ENCODE results near the gene CHMP2B. TPM values are rescaled to one million over a fixed set of nuclear protein-coding genes. Genes with fewer than 3 reads are reported as not detected.

The CHMP2B gene
- total RNA-seq, 2 experiments from 2014 or later: 28.5 to 30.2 TPM

GRCh38 chr3:87203809-87204208 lies 23.3 kb upstream of the CHMP2B start:
- Mint-ChIP-seq H3K27ac (no peak overlapping the region), H3K27me3 (peaks cover 2% of the 10 kb centered on the region), H3K4me1 (no peaks in the 10 kb centered on the region), H3K36me3 (ENCODE audit: low read depth) (no peaks in the 10 kb centered on the region), H3K4me3 (no peak overlapping the region), H3K9me3 (no peaks in the 10 kb centered on the region)
- ChIA-PET POLR2A (interaction anchor here (1.7 kb wide), 1 partner anchor 23 kb away, joined by 3 read pairs; the partner anchor contains the start of gene CHMP2B), CTCF (interaction anchor here (0.6 kb wide), 1 partner anchor 247 kb away, joined by 4 read pairs; no protein-coding TSS in a partner anchor)
- DNase-seq: no peak

- CTCF ChIA-PET: no interaction called here
- no peaks in the 10 kb centered on the region for H3K4me1 Mint-ChIP-seq
- H3K4me3 Mint-ChIP-seq: no peak overlapping the region
- POLR2A ChIA-PET: no interaction called here
- H3K36me3 Mint-ChIP-seq (ENCODE audit: low read depth): no peaks in the 10 kb centered on the region
- DNase-seq: no peak
- no peak overlapping the region for H3K27ac Mint-ChIP-seq
- no peaks in the 10 kb centered on the region for H3K9me3 Mint-ChIP-seq
- peaks cover 3% of the 10 kb centered on the region for H3K27me3 Mint-ChIP-seq
Observed at GRCh38 chr3:87206070-87206469, 21.0 kb upstream of the CHMP2B start.

GRCh38 chr3:87206635-87207034 lies 20.5 kb upstream of the CHMP2B start:
- Mint-ChIP-seq H3K36me3 (ENCODE audit: low read depth) (no peaks in the 10 kb centered on the region), H3K4me1 (no peaks in the 10 kb centered on the region), H3K4me3 (no peak overlapping the region), H3K27me3 (peaks cover 5% of the 10 kb centered on the region), H3K27ac (no peak overlapping the region), H3K9me3 (no peaks in the 10 kb centered on the region)
- ChIA-PET POLR2A (no interaction called here), CTCF (no interaction called here)
- DNase-seq: no peak

- ChIA-PET POLR2A (no interaction called here), CTCF (no interaction called here)
- Mint-ChIP-seq H3K4me1 (no peaks in the 10 kb centered on the region), H3K27me3 (peaks cover 5% of the 10 kb centered on the region), H3K36me3 (ENCODE audit: low read depth) (no peaks in the 10 kb centered on the region), H3K4me3 (no peak overlapping the region), H3K27ac (no peak overlapping the region), H3K9me3 (no peaks in the 10 kb centered on the region)
- no peak for DNase-seq
Observed at GRCh38 chr3:87207460-87207859, 19.6 kb upstream of the CHMP2B start.

- Mint-ChIP-seq H3K4me1 (no peaks in the 10 kb centered on the region), H3K4me3 (no peak overlapping the region), H3K9me3 (no peaks in the 10 kb centered on the region), H3K36me3 (ENCODE audit: low read depth) (no peaks in the 10 kb centered on the region), H3K27me3 (peaks cover 12% of the 10 kb centered on the region), H3K27ac (no peak overlapping the region)
- POLR2A ChIA-PET: no interaction called here
- CTCF ChIA-PET: interaction anchor here (0.7 kb wide), 1 partner anchor 122 kb away, joined by 3 read pairs; no protein-coding TSS in a partner anchor
- no peak for DNase-seq
Observed at GRCh38 chr3:87209111-87209510, 18.0 kb upstream of the CHMP2B start.

DNA sequence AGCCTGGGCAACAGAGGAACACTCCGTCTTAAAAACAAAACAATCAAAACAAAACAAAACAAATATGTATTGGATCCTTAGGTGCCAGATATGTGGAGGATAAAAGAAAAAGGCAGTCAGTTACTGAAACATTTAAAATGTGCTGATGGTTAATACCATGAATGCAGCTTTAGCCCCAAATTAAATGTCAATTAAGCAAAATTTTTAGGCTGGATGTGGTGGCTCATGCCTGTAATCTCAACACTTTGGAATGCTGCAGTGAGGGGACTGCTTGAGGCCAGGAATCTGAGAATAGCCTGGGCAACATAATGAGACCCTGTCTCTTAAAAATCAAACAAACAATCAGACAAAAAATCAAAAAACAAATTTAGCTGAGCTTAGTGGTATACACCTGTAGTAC lies 8.5 kb upstream of the CHMP2B start:
- Mint-ChIP-seq H3K27me3 (peaks cover 27% of the 10 kb centered on the region), H3K9me3 (no peaks in the 10 kb centered on the region), H3K27ac (no peak overlapping the region), H3K4me1 (no peaks in the 10 kb centered on the region), H3K4me3 (no peak overlapping the region), H3K36me3 (ENCODE audit: low read depth) (no peaks in the 10 kb centered on the region)
- CTCF ChIA-PET: no interaction called here
- POLR2A ChIA-PET: no interaction called here
- no peak for DNase-seq

DNA sequence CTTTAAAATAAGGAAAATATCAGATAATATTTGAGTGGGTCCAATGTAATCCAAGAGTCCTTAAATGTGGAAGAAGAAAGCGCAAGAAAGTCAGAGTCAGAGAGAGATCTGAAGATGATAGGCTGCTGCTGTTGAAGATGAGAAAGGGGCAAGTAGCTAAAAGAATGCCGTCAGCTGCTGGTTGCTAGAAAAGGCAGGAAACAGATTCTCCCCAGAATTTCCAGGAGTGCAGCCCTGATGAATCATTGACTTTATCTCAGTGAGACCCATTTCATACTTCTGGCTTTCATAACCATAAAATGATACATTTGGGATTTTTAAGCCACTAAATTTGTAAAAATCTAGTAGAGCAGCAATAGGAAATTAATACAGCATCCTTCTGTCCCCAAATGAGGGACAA lies 7.5 kb upstream of the CHMP2B start:
- no peak for DNase-seq
- ChIA-PET CTCF (no interaction called here), POLR2A (no interaction called here)
- H3K27me3 Mint-ChIP-seq: peaks cover 27% of the 10 kb centered on the region
- no peak overlapping the region for H3K4me3 Mint-ChIP-seq
- no peaks in the 10 kb centered on the region for H3K4me1 Mint-ChIP-seq
- H3K36me3 Mint-ChIP-seq (ENCODE audit: low read depth): no peaks in the 10 kb centered on the region
- H3K9me3 Mint-ChIP-seq: no peaks in the 10 kb centered on the region
- no peak overlapping the region for H3K27ac Mint-ChIP-seq

DNA sequence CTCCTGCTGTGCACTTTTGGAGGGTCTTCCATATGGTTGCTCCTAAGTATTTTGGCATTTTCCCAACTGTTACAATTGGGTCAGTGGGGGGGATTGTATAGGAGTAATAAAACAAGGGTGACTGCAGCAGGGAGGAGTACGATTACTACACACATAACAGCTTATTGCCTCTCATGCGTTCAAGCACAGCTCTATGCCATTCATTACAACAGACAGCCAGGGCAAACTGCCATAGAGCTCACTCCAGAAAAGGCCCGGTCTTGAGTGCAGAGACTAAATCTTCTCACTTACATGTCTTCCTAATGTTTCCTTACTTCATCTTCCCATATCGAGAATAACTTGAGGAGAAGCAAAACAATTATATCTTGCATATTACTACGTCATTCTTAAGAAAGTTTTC lies 1.4 kb upstream of the CHMP2B start:
- DNase-seq: no peak
- H3K4me3 Mint-ChIP-seq: peak overlapping the region; percentile 57
- CTCF ChIA-PET: no interaction called here

DNA sequence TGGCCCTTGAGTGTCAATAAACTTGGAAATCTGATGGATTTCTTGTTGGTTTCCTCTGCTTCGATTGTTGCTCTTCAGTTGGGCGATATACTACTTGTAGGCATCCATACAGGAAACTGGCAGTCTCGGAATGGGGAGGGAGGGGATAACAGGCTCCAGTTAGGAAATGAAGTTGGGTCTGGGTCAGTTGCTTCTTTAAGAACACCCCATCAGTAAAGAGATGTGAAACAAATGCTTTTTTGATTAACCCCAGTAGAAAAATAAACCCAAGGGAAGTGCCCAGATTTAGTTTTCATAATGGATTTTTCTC lies 681 bp downstream of the CHMP2B start:
- peaks cover 22% of the 10 kb centered on the region for H3K4me1 Mint-ChIP-seq
- POLR2A ChIA-PET: interaction anchor here (1.4 kb wide), 1 partner anchor 23 kb away, joined by 4 read pairs; no protein-coding TSS in a partner anchor
- H3K27ac Mint-ChIP-seq: peak overlapping the region; percentile 80
- H3K4me3 Mint-ChIP-seq: peak overlapping the region; percentile 91
- H3K27me3 Mint-ChIP-seq: peaks cover 15% of the 10 kb centered on the region
- peaks cover 13% of the 10 kb centered on the region for H3K36me3 Mint-ChIP-seq (ENCODE audit: low read depth)
- DNase-seq: no peak
- CTCF ChIA-PET: no interaction called here
- H3K9me3 Mint-ChIP-seq: no peaks in the 10 kb centered on the region

More for the DNA sequence above, 1.4 kb upstream of the CHMP2B start:
- no peak overlapping the region for H3K27ac Mint-ChIP-seq
- H3K4me1 Mint-ChIP-seq: peaks cover 22% of the 10 kb centered on the region
- no peaks in the 10 kb centered on the region for H3K9me3 Mint-ChIP-seq
- H3K27me3 Mint-ChIP-seq: peaks cover 18% of the 10 kb centered on the region
- POLR2A ChIA-PET: no interaction called here
- H3K36me3 Mint-ChIP-seq (ENCODE audit: low read depth): peaks cover 4% of the 10 kb centered on the region

GRCh38 chr3:87228316-87228715 lies 1.2 kb downstream of the CHMP2B start:
- peaks cover 11% of the 10 kb centered on the region for H3K27me3 Mint-ChIP-seq
- H3K27ac Mint-ChIP-seq: no peak overlapping the region
- peak overlapping the region; percentile 91 for H3K4me3 Mint-ChIP-seq
- DNase-seq: no peak
- peaks cover 15% of the 10 kb centered on the region for H3K36me3 Mint-ChIP-seq (ENCODE audit: low read depth)
- CTCF ChIA-PET: no interaction called here
- H3K9me3 Mint-ChIP-seq: no peaks in the 10 kb centered on the region
- POLR2A ChIA-PET: no interaction called here
- peaks cover 22% of the 10 kb centered on the region for H3K4me1 Mint-ChIP-seq

DNA sequence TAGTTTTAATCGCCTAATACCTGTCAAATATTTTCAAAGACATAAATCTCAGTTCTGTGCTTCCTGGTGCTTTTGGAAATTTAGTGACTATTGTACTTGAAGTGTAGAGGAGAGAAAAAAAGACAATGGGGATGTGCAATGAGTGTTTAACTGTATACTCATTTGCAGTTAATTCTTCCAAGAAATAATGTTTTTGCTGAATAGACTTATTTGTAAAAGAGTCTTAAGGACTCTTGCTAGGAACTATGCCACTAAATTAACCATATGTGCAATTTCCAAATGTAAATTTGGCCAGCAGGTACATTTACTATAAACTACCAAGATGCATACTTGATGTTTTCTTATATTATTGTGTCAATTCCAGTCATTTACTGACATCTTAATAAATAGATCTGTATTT lies 2.0 kb downstream of the CHMP2B start:
- POLR2A ChIA-PET: no interaction called here
- H3K4me1 Mint-ChIP-seq: peaks cover 22% of the 10 kb centered on the region
- CTCF ChIA-PET: no interaction called here
- DNase-seq: no peak
- H3K27ac Mint-ChIP-seq: no peak overlapping the region
- peaks cover 11% of the 10 kb centered on the region for H3K27me3 Mint-ChIP-seq
- H3K9me3 Mint-ChIP-seq: no peaks in the 10 kb centered on the region
- peaks cover 17% of the 10 kb centered on the region for H3K36me3 Mint-ChIP-seq (ENCODE audit: low read depth)
- no peak overlapping the region for H3K4me3 Mint-ChIP-seq

- POLR2A ChIA-PET: interaction anchor here (1.3 kb wide), 1 partner anchor 825 kb away, joined by 3 read pairs; the partner anchor contains the start of gene CGGBP1
- CTCF ChIA-PET: interaction anchor here (0.7 kb wide), 1 partner anchor 27 kb away, joined by 3 read pairs; no protein-coding TSS in a partner anchor
- no peaks in the 10 kb centered on the region for H3K9me3 Mint-ChIP-seq
- H3K36me3 Mint-ChIP-seq (ENCODE audit: low read depth): peaks cover 12% of the 10 kb centered on the region
- no peak overlapping the region for H3K4me3 Mint-ChIP-seq
- no peak for DNase-seq
- H3K27ac Mint-ChIP-seq: no peak overlapping the region
- H3K27me3 Mint-ChIP-seq: no peaks in the 10 kb centered on the region
- peaks cover 9% of the 10 kb centered on the region for H3K4me1 Mint-ChIP-seq
Observed at GRCh38 chr3:87233805-87234204, 6.7 kb downstream of the CHMP2B start.

DNA sequence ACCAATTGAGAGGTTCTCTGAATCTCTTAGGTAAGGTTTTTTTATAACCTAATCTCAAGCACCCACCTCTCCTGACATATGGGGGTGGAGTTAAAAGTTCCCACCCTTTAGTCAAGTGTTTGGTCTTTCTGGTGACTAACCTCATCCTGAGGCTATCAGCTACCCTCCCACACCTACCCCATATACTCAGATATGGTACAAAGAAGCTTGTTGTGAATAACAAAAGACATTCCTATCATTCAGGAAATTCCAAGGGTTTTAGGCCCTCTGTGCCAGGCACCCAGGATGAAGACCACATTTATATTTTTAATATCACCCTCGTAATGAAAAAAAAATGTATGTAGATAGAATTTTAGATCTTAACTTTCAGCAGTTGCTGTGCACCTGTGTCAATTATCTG lies 9.0 kb downstream of the CHMP2B start:
- Mint-ChIP-seq H3K27me3 (no peaks in the 10 kb centered on the region), H3K27ac (no peak overlapping the region), H3K4me1 (no peaks in the 10 kb centered on the region), H3K4me3 (no peak overlapping the region), H3K9me3 (no peaks in the 10 kb centered on the region), H3K36me3 (ENCODE audit: low read depth) (peaks cover 15% of the 10 kb centered on the region)
- ChIA-PET CTCF (no interaction called here), POLR2A (no interaction called here)
- DNase-seq: no peak

- CTCF ChIA-PET: interaction anchor here (0.9 kb wide), 1 partner anchor 12 kb away, joined by 7 read pairs; no protein-coding TSS in a partner anchor
- POLR2A ChIA-PET: no interaction called here
- peaks cover 23% of the 10 kb centered on the region for H3K36me3 Mint-ChIP-seq (ENCODE audit: low read depth)
- H3K27me3 Mint-ChIP-seq: no peaks in the 10 kb centered on the region
- H3K27ac Mint-ChIP-seq: no peak overlapping the region
- H3K4me3 Mint-ChIP-seq: no peak overlapping the region
- no peaks in the 10 kb centered on the region for H3K9me3 Mint-ChIP-seq
- no peak for DNase-seq
- H3K4me1 Mint-ChIP-seq: no peaks in the 10 kb centered on the region
Observed at GRCh38 chr3:87246662-87247429, 19.7 kb downstream of the CHMP2B start.
